ENCODE results near the gene RNU1-1. TPM values are rescaled to one million over a fixed set of nuclear protein-coding genes. Genes with fewer than 3 reads are reported as not detected.
A peak's percentile ranks its signal among the peaks of the same experiment; 100 is the strongest.
"Not testable (repeated sequence)": the region's sequence is repeated elsewhere in the genome, so short reads cannot be mapped to it uniquely, and the experiment has no call there.

The RNU1-1 gene
- total and polyA plus RNA-seq, 9 of the 15 experiments (the other 6 are each of a cell fraction or from before 2014, with no cell fraction given): under 0.01 to 32,823 (median 2,538) TPM; not detected in 4

- H3K4me2 ChIP-seq (ENCODE audit: insufficient read depth, low read length); intact Hi-C loops (cut with micrococcal nuclease); H3K4me3 ChIP-seq; H3K36me3 ChIP-seq (ENCODE audit: control insufficient read depth, insufficient read depth, low read length); H4K20me1 ChIP-seq (replicated peaks; ENCODE audit: control insufficient read depth, insufficient read depth, low read length); H3K9me1 ChIP-seq (ENCODE audit: control insufficient read depth, insufficient read depth, low read length); H3K27me3 ChIP-seq (ENCODE audit: control insufficient read depth in 2 of 2, insufficient read depth in 2 of 2, low read length in 2 of 2); H3K4me1 ChIP-seq (replicated peaks in 1 of 2; ENCODE audit: control insufficient read depth in 2 of 2, insufficient read depth in 2 of 2, low read length in 2 of 2); BruUV-seq (replicated peaks); POLR2A ChIA-PET; H3K9ac ChIP-seq (ENCODE audit: insufficient read depth in 1 of 2, low read depth in 2 of 2, low read length in 2 of 2); H3K27ac ChIP-seq (ENCODE audit: extremely low read depth, low read depth, low read length); H3K79me2 ChIP-seq (ENCODE audit: control insufficient read depth, insufficient read depth, low read length); H3K9me3 ChIP-seq (replicated peaks; ENCODE audit: control insufficient read depth, insufficient read depth, low read depth, low read length); FAIRE-seq; CTCF ChIA-PET (ENCODE audit: low intra/inter-chr PET ratio): not testable (repeated sequence)
- in situ Hi-C loops (cut with MboI): loop anchor here (5.0 to 10.0 kb wide), 3 partner anchors 135 to 315 kb away; no protein-coding TSS in a partner anchor
- peak overlapping the region; percentile 66; the same call in 1 of the 2 replicates for H2AFZ ChIP-seq (ENCODE audit: low read depth, low read length)
- peak; percentile 31 for ATAC-seq
- 50% methylated on average over 14 of the region's 41 CpGs for WGBS (ENCODE audit: insufficient coverage, low coverage, missing lambda C conversion rate)
- DNase-seq (ENCODE audit: extremely low read depth in 1 of 4, low spot score in 3 of 4): peak in 1 of 4 experiments; percentile 21
- TF ChIP-seq ZNF407 (IDR thresholded peaks at IDR 0.05; ENCODE audit: low read depth): 0 out of 2 replicates have a peak, but pooled peaks have one; percentile 28
- TF ChIP-seq ZBTB5 (IDR thresholded peaks at IDR 0.05): 0 out of 2 replicates have a peak, but pooled peaks have one; percentile 18
- peak; percentile 60 for TF ChIP-seq POLR3A (IDR thresholded peaks at IDR 0.05; ENCODE audit: borderline replicate concordance, extremely low read depth, insufficient read depth, insufficient read length)
These were observed 33.6 kb upstream of the RNU1-1 start for GRCh38 chr1:16547502-16548241.
